Measurements from ENCODE around the gene CLSTN2. TPM values are rescaled to one million over a fixed set of nuclear protein-coding genes. Genes with fewer than 3 reads are reported as not detected.

The CLSTN2 gene
- polyA plus RNA-seq, 1 experiment: 0.04 TPM

DNA sequence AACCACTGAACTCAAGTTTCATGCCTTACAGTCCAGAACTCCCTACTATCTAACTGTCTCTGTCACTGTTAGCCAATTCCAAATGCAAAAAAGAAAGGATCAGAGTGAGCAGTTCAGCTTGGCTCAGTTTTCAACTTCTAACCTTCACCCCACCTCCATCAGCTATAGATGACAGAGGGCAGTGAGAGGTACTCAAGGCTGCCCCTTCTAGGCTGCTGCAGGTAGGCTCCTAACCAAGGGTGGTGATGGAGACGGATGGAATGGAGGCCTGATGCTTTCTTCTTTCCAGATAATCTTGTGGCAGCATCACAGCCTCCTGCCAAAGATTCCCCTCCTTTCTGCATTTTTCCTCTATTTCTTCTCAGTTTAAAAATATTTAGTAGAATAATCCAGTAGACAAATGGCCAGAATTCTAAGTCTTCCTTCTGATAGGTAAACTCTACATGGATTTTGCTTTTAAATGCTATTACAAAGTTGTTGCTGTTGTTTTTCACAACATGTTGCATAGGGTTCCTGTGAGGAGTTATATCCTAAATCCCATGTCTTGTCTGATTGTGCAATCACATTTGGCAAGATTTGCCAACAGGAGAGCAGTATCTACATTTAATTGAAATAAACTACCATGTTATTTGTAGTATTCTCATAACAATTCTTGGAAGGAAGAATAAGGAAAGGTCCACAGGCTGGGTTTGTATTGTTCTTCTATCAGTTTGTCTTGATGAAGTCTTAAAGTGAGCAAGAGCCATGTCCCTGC is 441.3 kb downstream of the CLSTN2 start:
- CTCF ChIA-PET: no interaction called here
- POLR2A ChIA-PET: no interaction called here
- DNase-seq (ENCODE audit: low read depth, low spot score): no peak
- TF ChIP-seq, protein P1, sequence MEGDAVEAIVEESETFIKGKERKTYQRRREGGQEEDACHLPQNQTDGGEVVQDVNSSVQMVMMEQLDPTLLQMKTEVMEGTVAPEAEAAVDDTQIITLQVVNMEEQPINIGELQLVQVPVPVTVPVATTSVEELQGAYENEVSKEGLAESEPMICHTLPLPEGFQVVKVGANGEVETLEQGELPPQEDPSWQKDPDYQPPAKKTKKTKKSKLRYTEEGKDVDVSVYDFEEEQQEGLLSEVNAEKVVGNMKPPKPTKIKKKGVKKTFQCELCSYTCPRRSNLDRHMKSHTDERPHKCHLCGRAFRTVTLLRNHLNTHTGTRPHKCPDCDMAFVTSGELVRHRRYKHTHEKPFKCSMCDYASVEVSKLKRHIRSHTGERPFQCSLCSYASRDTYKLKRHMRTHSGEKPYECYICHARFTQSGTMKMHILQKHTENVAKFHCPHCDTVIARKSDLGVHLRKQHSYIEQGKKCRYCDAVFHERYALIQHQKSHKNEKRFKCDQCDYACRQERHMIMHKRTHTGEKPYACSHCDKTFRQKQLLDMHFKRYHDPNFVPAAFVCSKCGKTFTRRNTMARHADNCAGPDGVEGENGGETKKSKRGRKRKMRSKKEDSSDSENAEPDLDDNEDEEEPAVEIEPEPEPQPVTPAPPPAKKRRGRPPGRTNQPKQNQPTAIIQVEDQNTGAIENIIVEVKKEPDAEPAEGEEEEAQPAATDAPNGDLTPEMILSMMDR (IDR thresholded peaks at IDR 0.05; ENCODE audit: low read depth, low read length): no peak
- H3K4me3 ChIP-seq (ENCODE audit: low read depth, low read length): no peak overlapping the region
- no peaks in the 10 kb centered on the region for H3K9me3 ChIP-seq (ENCODE audit: control insufficient read depth, insufficient read depth, low read length)
- H3K27me3 ChIP-seq (ENCODE audit: control insufficient read depth, insufficient read depth, low read length): no peaks in the 10 kb centered on the region
- no peak overlapping the region for H3K27ac ChIP-seq (ENCODE audit: low read depth, low read length)

DNA sequence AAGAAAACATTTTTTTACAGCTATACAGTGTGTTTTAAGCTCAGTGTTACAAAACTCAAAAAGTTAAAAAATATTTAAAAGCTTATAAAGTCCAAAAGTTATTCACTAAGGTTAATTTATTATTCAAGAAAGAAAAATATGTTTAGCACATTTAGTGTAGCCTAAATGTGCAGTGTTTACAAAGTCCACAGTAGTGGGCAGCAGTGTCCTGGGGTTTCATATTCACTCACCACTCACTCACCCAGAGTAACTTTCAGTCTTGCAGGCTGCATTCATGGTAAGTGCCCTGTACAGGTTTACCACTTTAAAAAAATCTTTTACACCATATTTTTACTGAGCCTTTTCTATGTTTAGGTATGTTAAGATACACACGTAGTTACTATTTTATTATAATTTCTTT is 442.7 kb downstream of the CLSTN2 start:
- H3K4me3 ChIP-seq (ENCODE audit: low read depth, low read length): no peak overlapping the region
- no peaks in the 10 kb centered on the region for H3K9me3 ChIP-seq (ENCODE audit: control insufficient read depth, insufficient read depth, low read length)
- POLR2A ChIA-PET: no interaction called here
- no peaks in the 10 kb centered on the region for H3K27me3 ChIP-seq (ENCODE audit: control insufficient read depth, insufficient read depth, low read length)
- CTCF ChIA-PET: no interaction called here
- TF ChIP-seq, protein P1 (IDR thresholded peaks at IDR 0.05; ENCODE audit: low read depth, low read length): no peak
- no peak for DNase-seq (ENCODE audit: low read depth, low spot score)
- H3K27ac ChIP-seq (ENCODE audit: low read depth, low read length): no peak overlapping the region

GRCh38 chr3:140378571-140379340 is 443.8 kb downstream of the CLSTN2 start:
- Histone ChIP-seq H3K27ac (ENCODE audit: low read depth, low read length) (no peak overlapping the region), H3K27me3 (ENCODE audit: control insufficient read depth, insufficient read depth, low read length) (no peaks in the 10 kb centered on the region), H3K4me3 (ENCODE audit: low read depth, low read length) (no peak overlapping the region), H3K9me3 (ENCODE audit: control insufficient read depth, insufficient read depth, low read length) (no peaks in the 10 kb centered on the region)
- POLR2A ChIA-PET: no interaction called here
- no peak for DNase-seq (ENCODE audit: low read depth, low spot score)
- TF ChIP-seq, protein P1 (IDR thresholded peaks at IDR 0.05; ENCODE audit: low read depth, low read length): no peak
- CTCF ChIA-PET: no interaction called here

- CTCF ChIA-PET: no interaction called here
- TF ChIP-seq, protein P1 (IDR thresholded peaks at IDR 0.05; ENCODE audit: low read depth, low read length): no peak
- DNase-seq (ENCODE audit: low read depth, low spot score): no peak
- POLR2A ChIA-PET: no interaction called here
- H3K9me3 ChIP-seq (ENCODE audit: control insufficient read depth, insufficient read depth, low read length): no peaks in the 10 kb centered on the region
- no peaks in the 10 kb centered on the region for H3K27me3 ChIP-seq (ENCODE audit: control insufficient read depth, insufficient read depth, low read length)
- H3K4me3 ChIP-seq (ENCODE audit: low read depth, low read length): no peak overlapping the region
- no peak overlapping the region for H3K27ac ChIP-seq (ENCODE audit: low read depth, low read length)
Observed at GRCh38 chr3:140384028-140384771, 449.2 kb downstream of the CLSTN2 start.
